ENCODE data around the gene DYNLRB2.

DYNLRB2 gene

DNA sequence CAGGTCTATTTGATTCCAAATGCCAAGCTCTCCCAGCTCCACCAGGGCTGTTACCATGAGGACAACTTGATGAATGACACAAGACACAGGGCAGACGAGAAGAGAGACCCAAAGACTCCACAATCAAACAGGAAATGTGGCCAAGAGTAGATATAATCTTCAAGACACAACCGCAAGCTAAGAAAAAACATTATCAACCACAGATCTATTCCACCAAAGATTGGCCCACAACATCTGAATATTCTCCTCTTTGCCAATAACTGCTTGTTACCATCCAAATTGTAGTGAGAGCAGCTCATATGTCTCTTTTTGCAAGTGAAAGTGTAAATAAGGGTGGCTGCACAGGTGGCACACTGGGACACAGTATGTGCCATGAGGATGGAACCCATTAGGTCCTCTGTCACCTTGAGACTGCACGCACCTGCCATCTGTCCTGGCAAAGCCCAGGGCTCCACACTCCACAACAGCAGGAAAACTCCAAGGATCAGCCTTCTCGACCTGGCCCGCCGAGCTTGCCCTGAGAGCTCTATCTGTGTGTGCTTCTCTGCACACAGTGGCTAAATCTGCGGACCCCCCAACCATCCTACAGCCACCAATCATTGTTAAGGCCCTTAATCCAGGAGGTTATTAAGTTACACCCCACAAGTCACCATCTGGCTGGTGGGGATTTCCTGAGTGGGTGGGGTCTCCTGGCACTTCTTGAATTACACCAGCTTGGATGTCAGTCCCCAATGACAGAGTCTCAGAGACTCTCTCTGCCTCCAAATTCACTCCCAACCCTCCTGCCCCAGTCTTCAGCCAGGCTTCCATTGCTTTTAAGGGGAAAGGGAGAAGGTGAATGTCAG is 50.5 kb downstream of the DYNLRB2 start:
- no peak overlapping the region for H3K4me3 Mint-ChIP-seq
- peaks cover 9% of the 10 kb centered on the region for H3K4me1 Mint-ChIP-seq
- H3K9me3 Mint-ChIP-seq, result peaks cover 17% of the 10 kb centered on the region
- no peak overlapping the region for H3K27ac Mint-ChIP-seq
- H3K36me3 Mint-ChIP-seq (ENCODE audit: low read depth), result no peaks in the 10 kb centered on the region
- peaks cover 23% of the 10 kb centered on the region for H3K27me3 Mint-ChIP-seq (ENCODE audit: low read depth, poor library complexity)
- TF ChIP-seq, protein P1, sequence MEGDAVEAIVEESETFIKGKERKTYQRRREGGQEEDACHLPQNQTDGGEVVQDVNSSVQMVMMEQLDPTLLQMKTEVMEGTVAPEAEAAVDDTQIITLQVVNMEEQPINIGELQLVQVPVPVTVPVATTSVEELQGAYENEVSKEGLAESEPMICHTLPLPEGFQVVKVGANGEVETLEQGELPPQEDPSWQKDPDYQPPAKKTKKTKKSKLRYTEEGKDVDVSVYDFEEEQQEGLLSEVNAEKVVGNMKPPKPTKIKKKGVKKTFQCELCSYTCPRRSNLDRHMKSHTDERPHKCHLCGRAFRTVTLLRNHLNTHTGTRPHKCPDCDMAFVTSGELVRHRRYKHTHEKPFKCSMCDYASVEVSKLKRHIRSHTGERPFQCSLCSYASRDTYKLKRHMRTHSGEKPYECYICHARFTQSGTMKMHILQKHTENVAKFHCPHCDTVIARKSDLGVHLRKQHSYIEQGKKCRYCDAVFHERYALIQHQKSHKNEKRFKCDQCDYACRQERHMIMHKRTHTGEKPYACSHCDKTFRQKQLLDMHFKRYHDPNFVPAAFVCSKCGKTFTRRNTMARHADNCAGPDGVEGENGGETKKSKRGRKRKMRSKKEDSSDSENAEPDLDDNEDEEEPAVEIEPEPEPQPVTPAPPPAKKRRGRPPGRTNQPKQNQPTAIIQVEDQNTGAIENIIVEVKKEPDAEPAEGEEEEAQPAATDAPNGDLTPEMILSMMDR (IDR thresholded peaks at IDR 0.05), result no peak
- no peak for DNase-seq

DNA sequence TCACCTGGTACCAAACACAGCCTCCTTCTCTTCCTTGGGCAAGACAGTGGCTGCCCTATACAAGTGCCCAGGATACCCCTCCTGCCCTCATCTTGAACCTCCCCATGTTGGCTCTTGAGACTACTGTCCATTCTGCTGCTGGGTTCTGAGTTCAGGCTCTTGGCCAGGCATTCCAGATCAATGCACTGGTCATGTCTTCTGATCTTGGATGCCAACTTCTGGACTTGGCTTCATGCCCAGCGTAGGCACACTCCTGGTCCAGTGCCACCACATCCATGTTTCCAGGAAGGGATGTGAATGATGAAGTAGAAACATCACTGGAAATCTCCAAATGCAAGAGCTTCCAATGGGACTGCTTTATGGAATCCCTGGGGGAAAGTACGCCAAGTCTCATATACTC is 51.5 kb downstream of the DYNLRB2 start:
- Mint-ChIP-seq H3K9me3 (peaks cover 25% of the 10 kb centered on the region), H3K4me3 (no peak overlapping the region), H3K27ac (no peak overlapping the region), H3K36me3 (ENCODE audit: low read depth) (no peaks in the 10 kb centered on the region), H3K4me1 (peaks cover 9% of the 10 kb centered on the region), H3K27me3 (ENCODE audit: low read depth, poor library complexity) (peaks cover 23% of the 10 kb centered on the region)
- TF ChIP-seq, protein P1 (IDR thresholded peaks at IDR 0.05), result no peak
- DNase-seq, result no peak

DNA sequence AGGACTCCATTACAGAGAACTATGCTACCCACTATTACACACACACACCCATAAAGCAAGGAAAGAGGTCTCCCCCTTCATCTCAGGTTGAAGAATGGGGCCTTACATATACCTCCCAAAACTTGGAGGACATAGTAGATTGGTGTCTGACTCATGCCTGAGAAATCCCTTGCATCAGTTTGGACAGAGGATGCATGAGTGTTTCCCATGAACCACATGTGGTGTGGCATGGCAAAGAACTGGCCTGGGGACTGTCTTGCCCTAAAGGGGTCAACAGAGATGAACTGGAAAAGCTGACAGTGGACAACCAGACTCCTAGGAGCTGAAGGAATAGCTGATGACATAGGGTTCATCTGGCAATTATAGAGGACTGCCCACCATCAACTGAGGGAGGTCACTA is 54.0 kb downstream of the DYNLRB2 start:
- Mint-ChIP-seq H3K9me3 (peaks cover 22% of the 10 kb centered on the region), H3K36me3 (ENCODE audit: low read depth) (no peaks in the 10 kb centered on the region), H3K27me3 (ENCODE audit: low read depth, poor library complexity) (peaks cover 6% of the 10 kb centered on the region), H3K4me3 (no peak overlapping the region), H3K27ac (no peak overlapping the region), H3K4me1 (peaks cover 9% of the 10 kb centered on the region)
- TF ChIP-seq, protein P1 (IDR thresholded peaks at IDR 0.05), result no peak
- DNase-seq, result no peak

GRCh38 chr16:80596507-80597207 is 55.9 kb downstream of the DYNLRB2 start:
- peaks cover 4% of the 10 kb centered on the region for H3K4me1 Mint-ChIP-seq
- no peaks in the 10 kb centered on the region for H3K36me3 Mint-ChIP-seq (ENCODE audit: low read depth)
- TF ChIP-seq, protein P1 (IDR thresholded peaks at IDR 0.05), result no peak
- peaks cover 17% of the 10 kb centered on the region for H3K9me3 Mint-ChIP-seq
- H3K27me3 Mint-ChIP-seq (ENCODE audit: low read depth, poor library complexity), result peaks cover 6% of the 10 kb centered on the region
- DNase-seq, result no peak
- no peak overlapping the region for H3K27ac Mint-ChIP-seq
- no peak overlapping the region for H3K4me3 Mint-ChIP-seq

GRCh38 chr16:80599466-80599865 is 58.7 kb downstream of the DYNLRB2 start:
- H3K4me3 Mint-ChIP-seq, result no peak overlapping the region
- no peak for DNase-seq
- H3K27ac Mint-ChIP-seq, result no peak overlapping the region
- TF ChIP-seq, protein P1 (IDR thresholded peaks at IDR 0.05), result no peak
- peaks cover 21% of the 10 kb centered on the region for H3K27me3 Mint-ChIP-seq (ENCODE audit: low read depth, poor library complexity)
- peaks cover 17% of the 10 kb centered on the region for H3K9me3 Mint-ChIP-seq
- H3K4me1 Mint-ChIP-seq, result no peaks in the 10 kb centered on the region
- no peaks in the 10 kb centered on the region for H3K36me3 Mint-ChIP-seq (ENCODE audit: low read depth)

Measured in nephron progenitor cell (in vitro differentiated cells).